Activated naive CD4-positive, alpha-beta T cell treated with Interleukin-2 at 50 U/mL for 16 hours (primary cell): ENCODE data around the gene ABHD5.
A peak's percentile ranks its signal among the peaks of the same experiment; 100 is the strongest.

Experiments used
- DNase-seq: peaks from one replicate; pipeline ENCODE4 v3.0.0-alpha.2; 2020

Gene ABHD5

GRCh38 chr3:43686333-43686699, 4.4 kb upstream of the ABHD5 start:
- DNase-seq = no peak

GRCh38 chr3:43686700-43687498, 3.8 kb upstream of the ABHD5 start:
- no peak for DNase-seq

- no peak for DNase-seq
Measured at GRCh38 chr3:43687499-43687811, 3.3 kb upstream of the ABHD5 start.

GRCh38 chr3:43688245-43688650, 2.5 kb upstream of the ABHD5 start:
- DNase-seq = no peak

GRCh38 chr3:43689166-43689565, 1.6 kb upstream of the ABHD5 start:
- no peak for DNase-seq

- no peak for DNase-seq
Measured at GRCh38 chr3:43689766-43690399, 855 bp upstream of the ABHD5 start.

GRCh38 chr3:43691120-43691995, 620 bp downstream of the ABHD5 start:
- peak; percentile 37 for DNase-seq

- no peak for DNase-seq
Measured at GRCh38 chr3:43692085-43692855, 1.5 kb downstream of the ABHD5 start.

GRCh38 chr3:43692971-43693370, 2.2 kb downstream of the ABHD5 start:
- DNase-seq = no peak

GRCh38 chr3:43693594-43693993, 2.9 kb downstream of the ABHD5 start:
- no peak for DNase-seq

GRCh38 chr3:43695443-43695842, 4.7 kb downstream of the ABHD5 start:
- no peak for DNase-seq

GRCh38 chr3:43695863-43696262, 5.1 kb downstream of the ABHD5 start:
- no peak for DNase-seq

GRCh38 chr3:43696441-43696840, 5.7 kb downstream of the ABHD5 start:
- no peak for DNase-seq

- DNase-seq = no peak
Measured at GRCh38 chr3:43696881-43697280, 6.1 kb downstream of the ABHD5 start.

GRCh38 chr3:43699864-43700263, 9.1 kb downstream of the ABHD5 start:
- no peak for DNase-seq

- DNase-seq = no peak
Measured at GRCh38 chr3:43704697-43705096, 14.0 kb downstream of the ABHD5 start.

- no peak for DNase-seq
Measured at GRCh38 chr3:43706342-43706741, 15.6 kb downstream of the ABHD5 start.

GRCh38 chr3:43707266-43707665, 16.5 kb downstream of the ABHD5 start:
- DNase-seq = no peak

- no peak for DNase-seq
Measured at GRCh38 chr3:43707998-43708397, 17.3 kb downstream of the ABHD5 start.

GRCh38 chr3:43709022-43709421, 18.3 kb downstream of the ABHD5 start:
- DNase-seq = no peak

GRCh38 chr3:43710607-43711006, 19.9 kb downstream of the ABHD5 start:
- DNase-seq = no peak

- no peak for DNase-seq
Measured at GRCh38 chr3:43718296-43718695, 27.6 kb downstream of the ABHD5 start.

GRCh38 chr3:43723121-43723734, 32.5 kb downstream of the ABHD5 start:
- DNase-seq = no peak
